Right atrium auricular region (tissue), 2 donors: ENCODE results near the gene CPNE5. TPM values are rescaled to one million over a fixed set of nuclear protein-coding genes. Genes with fewer than 3 reads are reported as not detected.
A peak's percentile ranks its signal among the peaks of the same experiment; 100 is the strongest.
"Not testable (repeated sequence)": the region's sequence is repeated elsewhere in the genome, so short reads cannot be mapped to it uniquely, and the experiment has no call there.

ENCODE experiments used
- DNase-seq: peaks from one replicate; pipeline ENCODE4 v3.0.0-alpha.2; 2019; ENCODE audit warnings: low spot score
- H3K27ac ChIP-seq, 2 donors: fragments of 200-600 bp; sonication (generic); 1 replicate in 1 of 2; 2 replicates in 1 of 2; pipeline ENCODE4 v1.5.1; 2016 to 2019
- H3K27me3 ChIP-seq, 2 donors: fragments of 200-600 bp; sonication (generic); one replicate each; pipeline versions ENCODE4 v1.5.1 to v1.6.0; 2017 to 2019
- H3K36me3 ChIP-seq: fragments of 200-600 bp; sonication (generic); one replicate; pipeline ENCODE4 v1.5.1; 2016
- H3K4me1 ChIP-seq, 2 donors: fragments of 200-600 bp; sonication (generic); one replicate each; pipeline versions ENCODE4 v1.5.1 to v1.6.0; 2017 to 2019
- H3K4me3 ChIP-seq, 2 donors: fragments of 200-600 bp; sonication (generic); 1 replicate in 1 of 2; 2 replicates in 1 of 2; pipeline ENCODE4 v1.5.1; 2017 to 2019; ENCODE audit warnings: mild to moderate bottlenecking in 1 of 2, moderate library complexity in 1 of 2
- H3K9me3 ChIP-seq, 2 donors: fragments of 200-600 bp; sonication (generic); one replicate each; pipeline ENCODE4 v1.5.1; 2019
- total RNA-seq, 2 donors: library from RNA; depleted of rRNA; stranded (reverse); fragments of >200 nt; gene quantifications; one replicate each; pipeline ENCODE4 v1.1.0, GENCODE V29; 2016
- TF ChIP-seq, protein P1 (sequence below), 2 donors: fragments of 200-600 bp; sonication (generic); IDR thresholded peaks; one replicate each; pipeline ENCODE4 v1.5.1; 2019; ENCODE audit warnings: antibody characterized with exemption in 2 of 2

The CPNE5 gene
- total RNA-seq, 2 donors from 2014 or later, result 36.7 to 47.4 TPM

DNA sequence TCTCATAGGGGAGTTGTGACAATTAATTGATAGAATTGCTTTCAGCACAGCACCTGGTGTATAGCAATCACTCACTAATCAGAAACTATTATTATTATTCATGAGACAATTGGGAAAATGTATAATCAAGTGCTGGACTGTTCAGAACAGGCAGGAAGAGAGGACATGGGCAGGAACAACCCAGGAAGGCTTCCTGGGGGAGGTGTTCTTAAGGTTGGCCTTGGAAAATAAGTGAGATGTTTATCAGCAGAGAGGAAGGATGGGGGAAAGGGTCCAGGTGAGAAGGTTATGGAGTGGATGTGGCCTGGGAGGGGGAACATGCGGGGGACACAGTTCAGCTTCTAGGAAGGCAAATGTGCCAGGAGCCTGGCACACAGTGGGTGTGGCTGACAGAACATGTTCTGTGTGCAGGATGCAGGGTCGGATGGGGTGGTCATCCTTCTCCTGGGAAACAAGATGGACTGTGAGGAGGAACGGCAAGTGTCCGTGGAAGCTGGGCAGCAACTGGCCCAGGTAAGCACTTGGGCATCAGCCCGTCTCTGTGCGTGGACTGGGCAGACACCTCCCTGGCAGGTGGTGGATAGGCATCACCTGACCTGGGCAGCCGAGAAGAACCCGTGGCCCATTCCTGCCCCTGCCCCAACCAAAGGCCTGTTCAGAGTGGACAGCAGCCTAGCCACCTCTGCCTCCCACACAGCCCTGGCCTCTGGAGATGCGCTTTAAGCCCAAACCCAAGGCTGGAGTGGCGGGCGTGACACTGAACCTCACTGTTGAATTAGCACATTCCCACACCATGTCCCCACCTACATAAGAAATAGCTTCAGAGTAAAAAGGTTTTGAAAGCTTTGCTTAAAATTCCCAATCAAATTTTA lies 110.7 kb downstream of the CPNE5 start:
- Histone ChIP-seq H3K9me3 (no peaks in the 10 kb centered on the region), H3K36me3 (no peaks in the 10 kb centered on the region), H3K4me3 (no peak overlapping the region), H3K27me3 (no peaks in the 10 kb centered on the region), H3K27ac (no peak overlapping the region), H3K4me1 (no peaks in the 10 kb centered on the region)
- TF ChIP-seq, protein P1, sequence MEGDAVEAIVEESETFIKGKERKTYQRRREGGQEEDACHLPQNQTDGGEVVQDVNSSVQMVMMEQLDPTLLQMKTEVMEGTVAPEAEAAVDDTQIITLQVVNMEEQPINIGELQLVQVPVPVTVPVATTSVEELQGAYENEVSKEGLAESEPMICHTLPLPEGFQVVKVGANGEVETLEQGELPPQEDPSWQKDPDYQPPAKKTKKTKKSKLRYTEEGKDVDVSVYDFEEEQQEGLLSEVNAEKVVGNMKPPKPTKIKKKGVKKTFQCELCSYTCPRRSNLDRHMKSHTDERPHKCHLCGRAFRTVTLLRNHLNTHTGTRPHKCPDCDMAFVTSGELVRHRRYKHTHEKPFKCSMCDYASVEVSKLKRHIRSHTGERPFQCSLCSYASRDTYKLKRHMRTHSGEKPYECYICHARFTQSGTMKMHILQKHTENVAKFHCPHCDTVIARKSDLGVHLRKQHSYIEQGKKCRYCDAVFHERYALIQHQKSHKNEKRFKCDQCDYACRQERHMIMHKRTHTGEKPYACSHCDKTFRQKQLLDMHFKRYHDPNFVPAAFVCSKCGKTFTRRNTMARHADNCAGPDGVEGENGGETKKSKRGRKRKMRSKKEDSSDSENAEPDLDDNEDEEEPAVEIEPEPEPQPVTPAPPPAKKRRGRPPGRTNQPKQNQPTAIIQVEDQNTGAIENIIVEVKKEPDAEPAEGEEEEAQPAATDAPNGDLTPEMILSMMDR (IDR thresholded peaks at IDR 0.05), result no peak
- DNase-seq, result no peak

DNA sequence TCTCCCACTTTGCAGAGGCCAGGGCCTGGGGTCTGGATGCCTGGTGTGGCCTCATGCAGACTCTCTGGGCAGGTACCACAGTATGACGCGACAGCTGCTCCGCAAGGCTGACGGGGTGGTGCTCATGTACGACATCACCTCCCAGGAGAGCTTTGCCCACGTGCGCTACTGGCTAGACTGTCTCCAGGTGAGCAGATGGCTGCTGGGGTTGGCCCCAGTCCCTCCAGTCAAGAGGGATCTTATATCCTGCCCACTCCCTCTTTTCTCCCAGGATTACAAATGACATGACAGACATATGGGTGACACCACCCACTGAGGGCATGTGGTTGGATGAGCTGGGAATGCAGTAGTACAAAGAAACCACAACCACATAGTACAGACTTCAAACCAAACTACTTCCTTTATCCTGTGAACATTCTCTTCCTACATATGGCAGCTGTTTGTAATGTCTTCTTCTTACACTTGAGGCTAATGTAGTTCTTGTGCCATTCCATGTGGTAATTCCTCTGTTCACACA lies 111.7 kb downstream of the CPNE5 start:
- H3K4me3 ChIP-seq, result no peak overlapping the region
- H3K27me3 ChIP-seq, result no peaks in the 10 kb centered on the region
- no peak overlapping the region for H3K27ac ChIP-seq
- TF ChIP-seq, protein P1 (IDR thresholded peaks at IDR 0.05), result no peak
- no peak for DNase-seq
- no peaks in the 10 kb centered on the region for H3K9me3 ChIP-seq
- no peaks in the 10 kb centered on the region for H3K4me1 ChIP-seq
- H3K36me3 ChIP-seq, result no peaks in the 10 kb centered on the region

DNA sequence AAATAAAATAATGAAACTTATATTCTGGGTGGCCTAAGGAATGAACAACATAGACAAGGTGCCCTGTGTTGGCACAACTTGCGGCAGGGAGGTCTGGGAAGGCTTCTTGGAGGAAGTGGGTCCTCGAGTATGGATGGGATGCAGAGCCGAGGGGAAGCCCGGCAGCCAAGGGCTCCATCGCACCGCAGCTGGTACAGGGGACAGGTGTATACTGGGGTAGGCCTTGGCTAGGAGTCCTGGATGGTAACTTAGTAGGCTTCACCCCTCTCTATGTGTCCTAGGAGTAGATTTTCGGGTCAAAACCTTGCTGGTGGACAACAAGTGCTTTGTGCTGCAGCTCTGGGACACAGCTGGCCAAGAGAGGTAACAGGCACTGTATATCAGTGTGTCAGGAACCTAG lies 113.7 kb downstream of the CPNE5 start:
- H3K27me3 ChIP-seq, result no peaks in the 10 kb centered on the region
- H3K4me1 ChIP-seq, result no peaks in the 10 kb centered on the region
- no peak for DNase-seq
- TF ChIP-seq, protein P1 (IDR thresholded peaks at IDR 0.05), result no peak
- H3K36me3 ChIP-seq, result no peaks in the 10 kb centered on the region
- H3K27ac ChIP-seq, result no peak overlapping the region
- no peaks in the 10 kb centered on the region for H3K9me3 ChIP-seq
- no peak overlapping the region for H3K4me3 ChIP-seq

DNA sequence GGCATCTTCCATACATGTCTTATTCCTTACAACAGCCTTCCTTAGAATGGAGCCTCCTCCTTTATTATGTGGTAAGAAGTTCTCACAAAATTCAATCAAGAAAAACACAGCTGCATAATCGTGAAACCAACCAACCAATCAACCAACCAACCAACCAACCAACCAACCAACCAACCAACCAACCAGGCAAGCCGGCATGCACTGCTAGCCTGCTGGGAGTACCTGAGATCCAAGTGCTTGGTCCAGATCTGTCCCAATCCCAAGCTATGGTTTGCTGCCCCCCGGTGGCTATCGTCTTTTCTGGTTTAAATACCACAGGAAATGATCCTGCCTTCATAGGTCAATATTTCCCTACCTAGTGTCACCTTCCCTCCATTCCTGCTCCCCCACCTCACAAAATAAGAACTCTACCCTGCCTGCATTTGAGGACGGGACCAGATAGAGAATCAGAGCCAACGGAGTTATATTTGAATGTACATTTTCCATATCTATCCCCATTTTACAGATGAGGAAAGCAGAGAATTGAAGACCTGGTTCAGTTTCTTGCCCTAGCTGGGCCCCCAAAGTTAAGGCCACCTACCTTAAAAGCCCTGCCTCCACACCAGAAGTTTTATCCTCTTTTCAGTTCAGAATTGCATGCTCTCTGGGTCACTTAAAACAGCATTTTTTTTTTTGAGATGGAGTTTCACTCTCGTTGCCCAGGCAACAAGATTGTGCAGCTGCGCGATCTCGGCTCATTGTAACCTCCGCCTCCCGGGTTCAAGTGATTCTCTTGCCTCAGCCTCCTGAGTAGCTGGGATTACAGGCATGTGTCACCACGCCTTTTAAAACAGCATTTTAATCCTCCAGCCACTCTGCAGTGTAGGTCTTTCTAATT lies 114.5 kb downstream of the CPNE5 start:
- Histone ChIP-seq H3K27me3 (no peaks in the 10 kb centered on the region), H3K4me1 (no peaks in the 10 kb centered on the region), H3K36me3 (no peaks in the 10 kb centered on the region), H3K27ac (no peak overlapping the region), H3K9me3 (no peaks in the 10 kb centered on the region), H3K4me3 (no peak overlapping the region)
- TF ChIP-seq, protein P1 (IDR thresholded peaks at IDR 0.05), result peak in 1 of 2 donors; percentile 71
- peak; percentile 75 for DNase-seq

- H3K4me3 ChIP-seq, H3K27me3 ChIP-seq, H3K36me3 ChIP-seq, H3K9me3 ChIP-seq, H3K4me1 ChIP-seq, H3K27ac ChIP-seq, DNase-seq: not testable (repeated sequence)
Measured at GRCh38 chr6:36723992-36724391, 115.3 kb downstream of the CPNE5 start.

GRCh38 chr6:36722879-36723278 lies 116.4 kb downstream of the CPNE5 start:
- Histone ChIP-seq H3K27me3 (no peaks in the 10 kb centered on the region), H3K9me3 (no peaks in the 10 kb centered on the region), H3K27ac (no peak overlapping the region), H3K36me3 (no peaks in the 10 kb centered on the region), H3K4me1 (no peaks in the 10 kb centered on the region), H3K4me3 (no peak overlapping the region)
- TF ChIP-seq, protein P1 (IDR thresholded peaks at IDR 0.05), result no peak
- DNase-seq, result no peak
